NB4 (cell line): Measurements from ENCODE around the gene PLA2G4E.

Experiments
- DNase-seq: peaks from one replicate; pipeline ENCODE4 v3.0.0; 2010; ENCODE audit warnings: low read depth
- H3K4me3 ChIP-seq: one replicate; pipeline ENCODE4 v1.5.1; 2011; ENCODE audit warnings: mild to moderate bottlenecking, low read depth, low read length, moderate library complexity
- MAX ChIP-seq: IDR thresholded peaks from 2 replicates; pipeline ENCODE4 v1.6.1; 2011; ENCODE audit warnings: low read depth, low read length
- MYC ChIP-seq: IDR thresholded peaks from 2 replicates; pipeline ENCODE4 v1.6.1; 2011; ENCODE audit warnings: low read depth, low read length
- POLR2A ChIP-seq: IDR thresholded peaks from 2 replicates; pipeline ENCODE4 v1.6.1; 2011; ENCODE audit warnings: mild to moderate bottlenecking; ENCODE audit not compliant: insufficient read length; ENCODE audit errors: extremely low read depth
- TF ChIP-seq, protein P1 (sequence below): IDR thresholded peaks from one replicate; pipeline ENCODE4 v1.5.1; 2012; ENCODE audit warnings: low read depth, low read length

PLA2G4E gene

DNA sequence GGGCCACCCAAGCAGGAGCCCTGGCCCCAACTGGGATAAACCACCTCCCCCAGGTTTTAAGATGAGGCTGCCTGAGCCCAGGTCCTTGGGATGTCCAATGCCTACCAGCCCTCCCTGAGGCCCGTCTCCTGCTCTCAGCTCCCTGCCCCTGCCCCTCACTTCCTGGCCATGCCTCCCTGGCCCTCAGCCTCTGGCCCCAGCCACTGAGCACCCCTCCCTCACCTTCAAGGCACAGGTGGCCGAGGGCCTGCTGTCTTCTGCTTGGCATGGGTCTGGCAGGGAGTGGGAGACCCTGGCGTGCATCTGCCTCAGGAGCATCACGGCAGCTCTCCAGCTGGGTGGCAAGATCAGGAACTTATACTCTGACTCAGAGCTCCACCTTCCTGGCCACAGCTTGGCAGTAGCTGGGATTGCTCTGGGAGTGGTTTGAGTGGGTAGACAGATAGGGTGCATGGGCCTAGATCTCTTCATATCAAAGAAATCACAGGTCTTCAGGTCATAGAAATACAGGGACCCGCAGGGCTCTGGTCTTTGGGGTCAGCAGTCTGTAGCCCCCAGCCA is at the start of gene PLA2G4E:
Gene PLA2G4E (minus strand): TSS at position 330 of the 561 bp plus-strand sequence. CDS start 12 bp downstream, at position 318.
- TF ChIP-seq, protein P1, sequence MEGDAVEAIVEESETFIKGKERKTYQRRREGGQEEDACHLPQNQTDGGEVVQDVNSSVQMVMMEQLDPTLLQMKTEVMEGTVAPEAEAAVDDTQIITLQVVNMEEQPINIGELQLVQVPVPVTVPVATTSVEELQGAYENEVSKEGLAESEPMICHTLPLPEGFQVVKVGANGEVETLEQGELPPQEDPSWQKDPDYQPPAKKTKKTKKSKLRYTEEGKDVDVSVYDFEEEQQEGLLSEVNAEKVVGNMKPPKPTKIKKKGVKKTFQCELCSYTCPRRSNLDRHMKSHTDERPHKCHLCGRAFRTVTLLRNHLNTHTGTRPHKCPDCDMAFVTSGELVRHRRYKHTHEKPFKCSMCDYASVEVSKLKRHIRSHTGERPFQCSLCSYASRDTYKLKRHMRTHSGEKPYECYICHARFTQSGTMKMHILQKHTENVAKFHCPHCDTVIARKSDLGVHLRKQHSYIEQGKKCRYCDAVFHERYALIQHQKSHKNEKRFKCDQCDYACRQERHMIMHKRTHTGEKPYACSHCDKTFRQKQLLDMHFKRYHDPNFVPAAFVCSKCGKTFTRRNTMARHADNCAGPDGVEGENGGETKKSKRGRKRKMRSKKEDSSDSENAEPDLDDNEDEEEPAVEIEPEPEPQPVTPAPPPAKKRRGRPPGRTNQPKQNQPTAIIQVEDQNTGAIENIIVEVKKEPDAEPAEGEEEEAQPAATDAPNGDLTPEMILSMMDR, result no peak
- no peak for TF ChIP-seq POLR2A
- TF ChIP-seq MAX, result no peak
- TF ChIP-seq MYC, result no peak
- DNase-seq, result no peak
- no peak within 1 kb of the TSS for H3K4me3 ChIP-seq

GRCh38 chr15:42070279-42070975 is 49.6 kb upstream of the PLA2G4E start:
- no peak for DNase-seq
- TF ChIP-seq MYC (no peak), POLR2A (no peak), MAX (no peak)
- TF ChIP-seq, protein P1, result no peak
- no peak overlapping the region for H3K4me3 ChIP-seq

DNA sequence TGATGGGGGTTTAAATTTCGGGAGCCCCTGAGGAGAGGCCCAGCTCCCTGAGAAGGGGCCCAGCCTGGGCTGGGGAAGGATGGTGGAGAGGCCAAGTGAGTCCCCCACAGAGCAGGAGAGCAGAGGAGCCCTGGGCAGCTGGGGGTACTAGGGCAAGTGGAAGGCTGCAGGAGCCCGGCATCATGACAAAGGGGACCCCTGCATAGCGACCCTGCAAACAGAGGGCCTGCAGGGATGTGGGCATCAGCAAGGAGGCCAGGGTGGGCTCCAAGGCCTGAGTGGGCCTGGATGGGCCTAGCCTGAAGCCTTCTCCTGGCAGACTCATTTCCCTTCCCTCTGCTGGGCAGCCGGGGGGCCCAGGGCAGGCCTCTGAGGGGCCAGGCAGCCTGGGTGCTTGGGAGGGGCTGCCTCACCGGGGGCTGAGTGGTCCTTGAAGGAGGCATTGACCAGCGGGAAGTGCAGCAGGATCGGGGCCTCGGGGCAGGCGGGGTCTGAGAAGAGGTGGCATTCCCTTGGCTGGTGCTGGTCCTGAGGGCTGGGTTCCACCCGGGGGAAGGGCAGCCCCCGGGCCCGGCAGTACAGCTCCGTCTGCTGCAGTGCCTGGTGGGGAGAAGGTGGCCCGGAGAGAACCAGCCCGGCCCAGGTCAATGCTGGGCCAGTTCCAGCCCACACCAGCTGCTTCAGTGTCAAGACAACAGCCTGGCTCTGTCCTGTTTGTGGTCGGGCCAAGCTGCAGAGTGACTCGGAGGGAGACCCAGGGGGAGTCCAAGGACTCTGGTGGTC is 48.8 kb upstream of the PLA2G4E start:
- H3K4me3 ChIP-seq, result no peak overlapping the region
- DNase-seq, result no peak
- TF ChIP-seq MYC (no peak), MAX (no peak), POLR2A (no peak)
- TF ChIP-seq, protein P1, result no peak

DNA sequence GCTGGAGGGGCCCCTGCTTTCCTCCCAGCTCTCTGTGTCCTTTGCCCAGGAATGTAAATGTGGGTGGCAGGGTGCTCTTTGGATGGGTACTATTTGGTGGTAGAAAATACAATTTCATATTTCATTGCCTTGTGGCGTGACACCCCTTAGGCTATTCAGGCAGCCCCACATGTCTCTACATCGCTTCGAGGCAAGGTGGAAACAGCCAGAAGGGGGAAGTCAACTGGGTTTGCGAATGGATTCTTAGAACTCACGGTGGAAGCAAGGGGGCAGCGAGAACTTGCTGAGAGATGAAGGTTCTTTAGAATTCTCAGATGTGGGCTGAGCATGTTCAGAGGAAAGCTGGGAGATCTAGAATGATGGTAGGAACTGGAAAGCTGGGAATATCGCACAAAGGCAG is 48.2 kb upstream of the PLA2G4E start:
- DNase-seq, result peak; percentile 15
- no peak overlapping the region for H3K4me3 ChIP-seq
- TF ChIP-seq, protein P1, result no peak
- no peak for TF ChIP-seq POLR2A
- no peak for TF ChIP-seq MYC
- no peak for TF ChIP-seq MAX

DNA sequence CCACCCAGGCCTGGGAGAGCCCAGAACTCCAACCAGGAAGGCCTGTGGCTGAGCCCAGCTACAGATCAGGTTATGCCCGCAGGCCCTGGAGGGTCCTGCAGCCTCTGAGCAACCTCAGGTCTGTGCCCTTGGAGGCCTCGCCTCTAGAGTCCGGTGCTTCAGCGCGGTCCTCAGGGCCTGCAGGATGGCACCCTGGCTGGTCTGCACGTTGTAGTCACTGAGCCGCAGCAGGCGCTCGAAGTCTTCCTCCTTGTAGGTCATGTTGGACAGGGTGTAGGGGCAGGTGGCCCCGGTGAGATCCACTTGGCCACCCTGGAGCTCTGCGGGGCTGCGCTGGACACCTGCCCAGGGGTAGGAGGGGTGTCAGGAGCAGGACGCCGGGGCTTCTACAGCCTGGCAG is 47.8 kb upstream of the PLA2G4E start:
- no peak overlapping the region for H3K4me3 ChIP-seq
- no peak for DNase-seq
- no peak for TF ChIP-seq MAX
- no peak for TF ChIP-seq POLR2A
- no peak for TF ChIP-seq MYC
- TF ChIP-seq, protein P1, result no peak
